COLO668 (cell line): ENCODE measurements around the gene CHST8.

Experiments used
- DNase-seq: peaks from one replicate; lab custom pipeline; 2025; ENCODE audit not compliant: unreplicated experiment; lab: John Stamatoyannopoulos, UW

The CHST8 gene

GRCh38 chr19:33734913-33735312, 113.2 kb downstream of the CHST8 start:
- DNase-seq = no peak

GRCh38 chr19:33736158-33736557, 114.4 kb downstream of the CHST8 start:
- no peak for DNase-seq

DNA sequence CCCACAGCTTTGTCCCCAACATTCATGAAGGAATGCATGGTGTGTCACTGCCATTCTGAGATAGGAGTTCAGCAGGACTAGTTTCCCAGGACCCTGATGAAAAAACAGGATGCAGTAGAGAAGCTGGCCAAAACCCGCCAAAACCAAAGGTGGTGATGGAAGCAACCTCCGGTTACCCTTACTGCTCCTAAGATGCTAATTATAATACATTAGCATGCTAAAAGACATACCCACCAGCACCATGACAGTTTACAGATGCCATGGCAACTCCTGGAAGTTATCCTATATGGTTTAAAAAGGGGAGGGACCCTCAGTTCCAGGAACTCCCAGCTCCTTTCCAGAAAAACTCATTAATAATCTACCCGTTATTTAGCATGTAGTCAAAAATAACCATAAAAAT, 115.0 kb downstream of the CHST8 start:
- no peak for DNase-seq

DNA sequence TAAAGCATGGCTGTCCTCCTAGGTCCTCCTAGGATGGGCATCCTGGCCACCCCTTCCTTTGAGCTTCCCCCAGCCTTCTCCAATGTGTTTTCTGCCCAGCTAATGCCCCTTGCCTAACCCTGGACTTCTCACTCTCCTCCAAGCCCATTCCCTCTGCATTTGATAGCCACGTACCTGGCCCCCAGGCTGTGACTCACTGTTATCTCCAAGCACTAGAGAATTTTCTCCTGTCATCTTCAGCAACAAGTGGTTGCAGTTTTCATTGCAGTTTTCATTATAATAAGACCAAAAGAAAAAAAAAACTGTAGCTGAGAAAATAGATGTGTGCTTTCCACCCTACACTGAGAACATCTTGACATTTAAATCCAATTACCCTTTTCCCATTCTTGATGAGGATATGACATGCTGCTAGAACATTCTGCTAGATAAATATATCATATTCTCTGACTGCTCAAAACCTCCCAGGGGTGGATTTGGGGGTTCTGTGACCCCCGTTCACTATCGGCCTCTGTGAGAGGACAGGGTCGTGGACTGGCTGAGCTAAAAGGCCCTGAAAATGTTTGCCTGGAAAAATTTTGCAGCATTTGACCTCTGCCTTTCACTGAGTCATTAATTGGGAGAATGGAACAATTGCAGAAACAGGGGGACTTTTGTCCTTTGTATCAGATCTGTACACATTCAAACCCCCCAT, 116.1 kb downstream of the CHST8 start:
- no peak for DNase-seq

DNA sequence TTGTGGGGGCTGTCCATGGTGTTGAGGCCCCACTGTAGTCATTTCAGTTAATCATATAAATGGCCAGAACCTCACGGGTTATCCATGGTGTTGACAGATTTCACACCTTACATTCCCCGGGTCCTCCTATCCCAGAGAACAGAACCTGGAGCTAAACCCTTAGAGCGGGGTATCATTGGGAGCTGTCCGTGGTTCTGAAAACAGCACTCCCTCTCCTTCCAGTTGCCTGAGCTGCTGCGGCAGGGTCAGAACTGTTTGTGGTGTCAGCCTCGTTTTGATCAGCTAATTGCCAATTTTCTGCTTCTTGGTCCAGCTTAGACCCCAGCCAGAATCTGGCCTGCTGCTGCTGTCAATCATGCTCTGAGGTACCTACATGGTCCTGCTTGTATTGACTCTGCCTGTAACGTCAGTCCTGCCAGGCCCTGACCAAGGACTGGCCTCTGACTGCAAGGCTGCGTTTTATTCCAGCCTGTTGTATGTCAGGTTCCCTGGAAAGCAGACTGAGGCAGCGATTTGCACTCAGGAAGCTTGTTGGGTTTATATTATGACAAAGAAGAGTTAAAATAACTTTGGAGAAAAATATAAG, 119.2 kb downstream of the CHST8 start:
- no peak for DNase-seq

DNA sequence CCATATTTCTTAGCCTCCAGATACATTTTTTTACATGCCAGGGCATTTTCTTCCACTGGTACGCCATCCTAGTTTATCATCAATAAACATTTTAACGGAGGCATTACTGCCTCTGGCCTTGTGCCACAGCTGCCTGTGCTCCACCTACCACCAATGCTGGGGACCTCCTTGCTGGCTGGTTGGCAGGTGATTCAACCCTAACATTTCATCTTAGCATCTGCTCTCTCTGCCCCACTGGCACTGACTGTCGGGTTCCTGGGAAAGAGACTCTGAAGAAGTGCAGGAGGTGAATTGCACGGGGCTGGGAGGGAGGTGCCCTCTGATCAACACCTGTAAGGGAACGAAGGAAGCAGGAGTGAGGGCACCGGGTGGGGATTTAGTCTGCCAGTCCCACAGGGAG, 123.5 kb downstream of the CHST8 start:
- no peak for DNase-seq

- no peak for DNase-seq
Measured at GRCh38 chr19:33746159-33746558, 124.4 kb downstream of the CHST8 start.

DNA sequence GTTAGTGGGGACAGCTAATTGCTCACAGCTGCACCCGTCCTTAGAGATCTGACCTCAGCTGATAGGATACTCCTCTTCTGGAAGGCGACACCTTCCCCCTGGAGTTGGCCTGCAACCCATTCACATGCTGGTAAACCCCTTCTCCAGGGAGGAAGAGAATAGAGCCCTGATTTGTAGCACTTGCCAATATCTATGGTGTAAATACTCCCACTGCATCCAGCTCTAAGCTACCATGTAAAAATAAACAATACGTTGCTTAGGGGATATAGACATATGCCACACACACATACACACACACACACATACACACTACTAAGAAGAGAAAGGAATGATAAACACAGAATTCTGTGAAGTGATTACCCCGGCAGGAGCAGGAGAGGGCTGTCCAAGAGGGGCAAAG, 125.5 kb downstream of the CHST8 start:
- DNase-seq = no peak

- no peak for DNase-seq
Measured at GRCh38 chr19:33748231-33748630, 126.5 kb downstream of the CHST8 start.

- no peak for DNase-seq
Measured at GRCh38 chr19:33749016-33749415, 127.3 kb downstream of the CHST8 start.

- no peak for DNase-seq
Measured at GRCh38 chr19:33749619-33750175, 127.9 kb downstream of the CHST8 start.

GRCh38 chr19:33750587-33751435, 129.1 kb downstream of the CHST8 start:
- DNase-seq = no peak

DNA sequence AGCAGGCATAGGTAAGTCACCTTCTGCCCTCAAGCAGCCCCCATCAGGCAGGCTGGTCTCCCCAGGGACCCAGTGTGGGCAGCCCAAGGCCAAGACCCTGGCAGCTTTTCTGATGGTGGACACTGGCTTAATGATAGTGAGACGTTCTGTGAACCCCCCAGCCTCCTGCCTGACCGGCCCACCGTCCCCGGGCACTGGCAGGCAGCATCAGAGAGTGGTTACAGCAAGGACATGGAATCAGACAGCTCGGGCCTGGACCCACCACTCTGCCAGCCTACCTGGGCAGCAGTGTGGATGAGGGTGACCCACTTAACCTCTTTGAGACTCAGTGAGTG, 129.7 kb downstream of the CHST8 start:
- no peak for DNase-seq

DNA sequence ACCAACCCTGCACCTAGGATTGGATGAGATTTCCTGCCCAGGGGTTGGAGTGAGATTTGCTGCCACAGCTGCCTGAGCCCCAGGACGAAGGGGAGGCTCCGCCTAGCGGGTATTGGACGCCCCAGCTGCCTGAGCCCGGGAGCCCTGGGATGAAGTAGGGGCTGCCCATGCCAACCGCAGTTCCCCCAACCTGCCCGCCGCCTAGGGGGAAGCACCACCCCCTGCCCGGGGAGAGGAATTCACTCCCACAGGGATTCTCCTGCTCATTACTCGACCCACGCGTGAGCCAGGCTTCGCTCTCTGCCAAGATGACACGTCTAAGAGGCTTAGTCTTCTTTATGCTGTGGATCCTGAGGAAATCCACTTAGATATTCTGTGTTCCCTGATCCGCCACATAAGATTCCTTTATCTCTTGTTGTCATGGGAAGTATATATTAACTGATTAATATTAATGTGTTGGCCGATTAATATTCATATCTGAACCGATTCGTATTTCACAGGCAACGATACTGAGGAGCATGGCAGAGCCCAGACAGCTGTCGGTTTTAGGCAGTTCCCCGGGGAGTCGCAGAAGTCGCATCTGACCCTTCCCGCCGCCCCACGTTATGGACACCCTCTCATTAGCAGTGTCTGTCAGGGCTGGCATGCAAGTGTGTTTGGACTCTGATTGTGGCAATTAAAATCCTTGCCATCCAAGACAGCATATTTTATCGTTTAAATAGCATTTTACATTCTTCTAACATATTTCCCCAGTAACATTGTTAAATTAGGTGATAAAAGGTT, 130.5 kb downstream of the CHST8 start:
- no peak for DNase-seq

DNA sequence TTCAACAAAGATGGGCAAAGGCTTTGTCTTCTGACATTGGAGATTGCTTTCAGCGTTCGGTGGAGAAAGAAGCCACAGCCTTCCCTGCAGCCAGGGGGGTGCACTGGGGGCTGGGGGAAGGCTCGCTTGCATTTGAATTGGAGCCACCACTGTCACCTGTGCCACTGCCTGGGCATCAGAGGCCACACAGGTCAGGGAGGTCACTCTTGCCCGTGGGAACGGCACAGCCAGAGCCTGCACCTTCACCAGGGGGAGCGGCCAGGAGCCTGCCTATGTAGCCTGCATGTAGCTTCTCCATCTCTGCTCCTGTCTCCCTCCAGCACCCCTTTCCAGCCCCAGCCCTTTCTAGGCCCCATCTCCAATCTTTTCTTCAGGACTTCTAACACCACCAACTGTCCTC, 131.2 kb downstream of the CHST8 start:
- DNase-seq = no peak

DNA sequence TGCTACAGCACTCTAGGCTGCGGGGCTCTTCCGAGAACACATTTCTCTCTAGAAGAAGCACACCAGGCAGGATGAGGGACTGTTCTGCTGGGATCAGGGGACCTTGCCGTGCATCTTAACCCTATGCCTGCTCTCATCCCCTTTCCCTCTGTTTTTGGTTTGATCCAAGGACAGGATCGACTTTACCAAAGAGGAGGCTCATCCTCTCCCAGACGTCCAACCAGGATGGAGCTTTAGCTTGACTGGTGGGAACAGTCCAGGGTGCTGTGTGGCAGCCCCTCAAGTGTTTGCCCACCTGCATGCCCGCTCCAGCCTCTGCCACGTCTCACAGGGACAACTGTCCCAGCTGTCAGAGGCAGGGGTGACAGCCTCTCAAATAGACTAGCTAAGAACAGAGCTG, 132.6 kb downstream of the CHST8 start:
- no peak for DNase-seq

- no peak for DNase-seq
Measured at GRCh38 chr19:33755099-33756035, 133.6 kb downstream of the CHST8 start.

DNA sequence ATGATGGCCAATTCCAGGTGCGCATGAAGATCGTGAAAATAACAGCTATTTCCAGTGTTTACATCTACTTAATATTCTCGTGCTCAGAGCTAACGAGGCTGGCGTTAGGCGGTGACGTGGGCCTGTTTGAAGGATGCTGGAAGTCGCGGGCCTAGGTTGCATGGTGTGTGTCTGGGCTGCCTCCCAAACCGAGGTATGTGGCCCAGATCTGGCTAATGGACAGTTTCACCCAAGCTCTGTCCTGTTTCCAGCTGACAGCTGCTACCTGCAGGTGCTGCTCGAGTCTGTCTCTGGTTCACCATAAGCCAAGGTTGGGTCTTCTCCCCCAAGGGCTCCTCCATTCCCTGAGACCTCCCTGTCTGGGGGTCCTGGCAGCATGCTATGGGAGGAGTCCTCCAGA, 134.4 kb downstream of the CHST8 start:
- no peak for DNase-seq

GRCh38 chr19:33758541-33759013, 136.8 kb downstream of the CHST8 start:
- no peak for DNase-seq

- DNase-seq = no peak
Measured at GRCh38 chr19:33759356-33759755, 137.6 kb downstream of the CHST8 start.
